ENCODE data around the gene RRP15. TPM values are rescaled to one million over a fixed set of nuclear protein-coding genes. Genes with fewer than 3 reads are reported as not detected.
A peak's percentile ranks its signal among the peaks of the same experiment; 100 is the strongest.

Gene RRP15
- total and polyA plus RNA-seq, 2 of the 13 experiments (the other 11 are each of a cell fraction or from before 2014, with no cell fraction given) = 2.1 to 37.5 TPM

DNA sequence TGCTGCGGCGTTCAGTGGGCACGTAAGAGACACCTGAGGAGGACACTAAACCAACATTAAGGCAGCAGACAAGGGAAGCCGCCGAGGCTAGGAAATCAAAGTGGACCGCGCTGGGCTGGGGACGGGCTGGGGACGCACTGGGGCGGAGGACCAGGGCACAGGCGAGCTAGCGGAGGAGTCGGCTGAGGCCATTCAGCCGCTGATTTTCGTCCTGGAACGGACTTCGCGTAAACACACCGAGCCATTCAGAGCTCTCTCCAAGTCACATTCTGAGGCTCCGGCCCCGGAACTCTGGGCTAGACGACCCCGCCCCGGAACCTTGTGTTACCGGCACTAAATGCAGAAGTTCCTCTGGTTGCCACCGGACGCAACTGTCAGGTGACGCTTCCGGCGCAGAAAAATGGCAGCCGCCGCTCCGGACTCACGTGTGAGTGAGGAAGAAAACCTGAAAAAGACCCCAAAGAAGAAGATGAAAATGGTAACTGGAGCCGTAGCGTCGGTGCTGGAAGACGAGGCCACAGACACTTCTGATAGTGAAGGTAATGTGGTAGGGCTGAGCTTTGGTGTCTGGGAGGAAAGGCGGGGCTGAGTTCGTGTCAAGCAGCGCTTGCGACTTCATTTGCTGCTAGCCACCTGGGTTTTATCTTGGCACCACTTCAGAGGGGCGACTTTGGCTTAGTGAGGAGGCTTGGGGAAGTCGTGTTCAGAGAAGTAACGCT is at the start of gene RRP15 (continued):
- TF ChIP-seq, protein P1, sequence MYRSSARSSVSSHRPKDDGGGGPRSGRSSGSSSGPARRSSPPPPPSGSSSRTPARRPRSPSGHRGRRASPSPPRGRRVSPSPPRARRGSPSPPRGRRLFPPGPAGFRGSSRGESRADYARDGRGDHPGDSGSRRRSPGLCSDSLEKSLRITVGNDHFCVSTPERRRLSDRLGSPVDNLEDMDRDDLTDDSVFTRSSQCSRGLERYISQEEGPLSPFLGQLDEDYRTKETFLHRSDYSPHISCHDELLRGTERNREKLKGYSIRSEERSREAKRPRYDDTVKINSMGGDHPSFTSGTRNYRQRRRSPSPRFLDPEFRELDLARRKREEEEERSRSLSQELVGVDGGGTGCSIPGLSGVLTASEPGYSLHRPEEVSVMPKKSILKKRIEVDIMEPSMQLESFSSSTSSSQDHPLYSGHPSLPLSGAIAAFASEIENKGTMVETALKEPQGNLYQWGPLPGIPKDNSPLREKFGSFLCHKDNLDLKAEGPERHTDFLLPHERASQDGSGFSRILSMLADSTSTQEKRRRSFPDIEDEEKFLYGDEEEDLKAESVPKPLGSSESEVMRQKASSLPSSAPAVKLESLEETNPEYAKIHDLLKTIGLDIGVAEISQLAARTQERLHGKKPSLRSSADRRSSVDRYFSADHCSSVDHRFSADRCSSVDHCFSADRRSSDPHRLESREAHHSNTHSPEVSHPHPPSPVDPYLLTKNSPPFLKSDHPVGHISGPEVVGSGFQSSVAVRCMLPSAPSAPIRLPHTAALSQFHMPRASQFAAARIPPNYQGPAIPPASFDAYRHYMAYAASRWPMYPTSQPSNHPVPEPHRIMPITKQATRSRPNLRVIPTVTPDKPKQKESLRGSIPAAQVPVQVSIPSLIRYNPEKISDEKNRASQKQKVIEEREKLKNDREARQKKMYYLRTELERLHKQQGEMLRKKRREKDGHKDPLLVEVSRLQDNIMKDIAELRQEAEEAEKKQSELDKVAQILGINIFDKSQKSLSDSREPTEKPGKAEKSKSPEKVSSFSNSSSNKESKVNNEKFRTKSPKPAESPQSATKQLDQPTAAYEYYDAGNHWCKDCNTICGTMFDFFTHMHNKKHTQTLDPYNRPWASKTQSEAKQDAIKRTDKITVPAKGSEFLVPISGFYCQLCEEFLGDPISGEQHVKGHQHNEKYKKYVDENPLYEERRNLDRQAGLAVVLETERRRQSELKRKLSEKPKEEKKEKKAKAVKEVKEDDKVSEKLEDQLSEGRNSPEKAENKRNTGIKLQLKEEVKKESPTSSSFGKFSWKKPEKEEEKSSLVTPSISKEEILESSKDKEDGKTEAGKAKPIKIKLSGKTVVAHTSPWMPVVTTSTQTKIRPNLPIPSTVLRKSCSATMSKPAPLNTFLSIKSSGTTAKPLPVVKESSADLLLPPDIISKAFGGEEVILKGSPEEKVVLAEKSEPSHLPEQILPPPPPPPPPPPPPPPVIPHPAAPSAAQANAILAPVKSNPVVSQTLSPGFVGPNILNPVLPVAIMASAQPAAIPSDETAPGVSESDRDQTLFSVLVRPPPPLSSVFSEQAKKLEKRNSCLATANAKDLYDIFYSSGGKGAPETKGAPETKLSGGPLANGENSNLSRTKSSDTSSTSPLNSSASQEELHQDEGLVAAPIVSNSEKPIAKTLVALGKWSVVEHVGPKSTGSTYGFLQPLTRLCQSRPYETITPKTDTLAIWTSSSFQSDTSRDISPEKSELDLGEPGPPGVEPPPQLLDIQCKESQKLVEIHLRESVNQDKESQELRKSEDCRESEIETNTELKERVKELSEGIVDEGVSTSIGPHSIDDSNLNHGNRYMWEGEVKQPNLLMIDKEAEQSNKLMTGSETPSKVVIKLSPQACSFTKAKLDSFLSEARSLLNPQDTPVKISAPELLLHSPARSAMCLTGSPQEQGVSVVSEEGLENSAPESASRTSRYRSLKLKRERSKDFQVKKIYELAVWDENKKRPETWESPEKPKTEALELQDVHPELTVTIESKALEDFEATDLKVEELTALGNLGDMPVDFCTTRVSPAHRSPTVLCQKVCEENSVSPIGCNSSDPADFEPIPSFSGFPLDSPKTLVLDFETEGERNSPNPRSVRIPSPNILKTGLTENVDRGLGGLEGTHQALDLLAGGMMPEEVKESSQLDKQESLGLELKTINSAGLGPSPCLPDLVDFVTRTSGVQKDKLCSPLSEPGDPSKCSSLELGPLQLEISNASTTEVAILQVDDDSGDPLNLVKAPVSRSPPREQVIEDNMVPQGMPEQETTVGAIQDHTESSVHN (CRISPR knock-in tag; IDR thresholded peaks at IDR 0.05) = peak; percentile 78; the same call in 1 of the 2 replicates
- TF ChIP-seq EP300 (IDR thresholded peaks at IDR 0.05; ENCODE audit: low read depth in 2 of 2, low read length in 2 of 2) (peak; percentile 11 to 41; a peak in 2 of 4 replicates), EP300 (CRISPR knock-in tag; IDR thresholded peaks at IDR 0.05; ENCODE audit: borderline replicate concordance) (peak; percentile 13; the same call in 1 of the 2 replicates), ZNF432 (CRISPR knock-in tag; IDR thresholded peaks at IDR 0.05; ENCODE audit: borderline replicate concordance) (no peak), NFE2L1 (CRISPR knock-in tag; IDR thresholded peaks at IDR 0.05; ENCODE audit: borderline replicate concordance) (no peak), ZSCAN20 (CRISPR knock-in tag; IDR thresholded peaks at IDR 0.05; ENCODE audit: borderline replicate concordance) (no peak), ZNF337 (CRISPR knock-in tag; IDR thresholded peaks at IDR 0.05; ENCODE audit: borderline replicate concordance, low read depth) (peak; percentile 91; the same call in 1 of the 2 replicates), RARG (CRISPR knock-in tag; IDR thresholded peaks at IDR 0.05; ENCODE audit: low read depth) (no peak), DR1 (CRISPR knock-in tag; IDR thresholded peaks at IDR 0.05) (peak; percentile 45; the same call in 1 of the 2 replicates), FOXC1 (CRISPR knock-in tag; IDR thresholded peaks at IDR 0.05; ENCODE audit: borderline replicate concordance) (peak; percentile 56; the same call in 1 of the 2 replicates), KLF11 (CRISPR knock-in tag; IDR thresholded peaks at IDR 0.05) (no peak; the same call in 1 of the 2 replicates), ZFY (CRISPR knock-in tag; IDR thresholded peaks at IDR 0.05) (peak; percentile 69), KLF6 (CRISPR knock-in tag; IDR thresholded peaks at IDR 0.05) (peak; percentile 98), ZNF451 (CRISPR knock-in tag; IDR thresholded peaks at IDR 0.05) (peak; percentile 90), AKAP8 (CRISPR knock-in tag; IDR thresholded peaks at IDR 0.05) (0 out of 2 replicates have a peak, but pooled peaks have one; percentile 35)
- TF ChIP-seq, protein P2, sequence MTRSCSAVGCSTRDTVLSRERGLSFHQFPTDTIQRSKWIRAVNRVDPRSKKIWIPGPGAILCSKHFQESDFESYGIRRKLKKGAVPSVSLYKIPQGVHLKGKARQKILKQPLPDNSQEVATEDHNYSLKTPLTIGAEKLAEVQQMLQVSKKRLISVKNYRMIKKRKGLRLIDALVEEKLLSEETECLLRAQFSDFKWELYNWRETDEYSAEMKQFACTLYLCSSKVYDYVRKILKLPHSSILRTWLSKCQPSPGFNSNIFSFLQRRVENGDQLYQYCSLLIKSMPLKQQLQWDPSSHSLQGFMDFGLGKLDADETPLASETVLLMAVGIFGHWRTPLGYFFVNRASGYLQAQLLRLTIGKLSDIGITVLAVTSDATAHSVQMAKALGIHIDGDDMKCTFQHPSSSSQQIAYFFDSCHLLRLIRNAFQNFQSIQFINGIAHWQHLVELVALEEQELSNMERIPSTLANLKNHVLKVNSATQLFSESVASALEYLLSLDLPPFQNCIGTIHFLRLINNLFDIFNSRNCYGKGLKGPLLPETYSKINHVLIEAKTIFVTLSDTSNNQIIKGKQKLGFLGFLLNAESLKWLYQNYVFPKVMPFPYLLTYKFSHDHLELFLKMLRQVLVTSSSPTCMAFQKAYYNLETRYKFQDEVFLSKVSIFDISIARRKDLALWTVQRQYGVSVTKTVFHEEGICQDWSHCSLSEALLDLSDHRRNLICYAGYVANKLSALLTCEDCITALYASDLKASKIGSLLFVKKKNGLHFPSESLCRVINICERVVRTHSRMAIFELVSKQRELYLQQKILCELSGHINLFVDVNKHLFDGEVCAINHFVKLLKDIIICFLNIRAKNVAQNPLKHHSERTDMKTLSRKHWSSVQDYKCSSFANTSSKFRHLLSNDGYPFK (CRISPR knock-in tag; IDR thresholded peaks at IDR 0.05; ENCODE audit: borderline replicate concordance) = peak; percentile 88; the same call in 1 of the 2 replicates

Data from HepG2 (cell line).